ENCODE results near the gene SIGLEC9.
A peak's percentile ranks its signal among the peaks of the same experiment; 100 is the strongest.

The SIGLEC9 gene

GRCh38 chr19:51108805-51109146 is 15.9 kb upstream of the SIGLEC9 start:
- H3K9ac ChIP-seq (ENCODE audit: low read length): no peak overlapping the region
- peaks cover 22% of the 10 kb centered on the region for H3K27me3 ChIP-seq (ENCODE audit: control insufficient read depth, insufficient read depth, low read length)
- no peaks in the 10 kb centered on the region for H3K9me3 ChIP-seq (ENCODE audit: control insufficient read depth, insufficient read depth, low read depth, low read length)
- H3K27ac ChIP-seq (ENCODE audit: low read depth, low read length): no peak overlapping the region
- peak overlapping the region; percentile 94 for H3K4me3 ChIP-seq (ENCODE audit: low read depth, low read length)
- H3K36me3 ChIP-seq (ENCODE audit: control insufficient read depth, insufficient read depth, low read length): peaks cover 6% of the 10 kb centered on the region; the same call in 1 of the 2 replicates
- peaks cover 5% of the 10 kb centered on the region; the same call in 1 of the 2 replicates for H3K4me1 ChIP-seq (ENCODE audit: control insufficient read depth, insufficient read depth, low read length)

GRCh38 chr19:51110666-51110971 is 14.1 kb upstream of the SIGLEC9 start:
- no peak overlapping the region for H3K9ac ChIP-seq (ENCODE audit: low read length)
- H3K27ac ChIP-seq (ENCODE audit: low read depth, low read length): no peak overlapping the region
- no peaks in the 10 kb centered on the region for H3K36me3 ChIP-seq (ENCODE audit: control insufficient read depth, insufficient read depth, low read length)
- no peaks in the 10 kb centered on the region for H3K9me3 ChIP-seq (ENCODE audit: control insufficient read depth, insufficient read depth, low read depth, low read length)
- no peak overlapping the region for H3K4me3 ChIP-seq (ENCODE audit: low read depth, low read length)
- H3K4me1 ChIP-seq (ENCODE audit: control insufficient read depth, insufficient read depth, low read length): peaks cover 5% of the 10 kb centered on the region; the same call in 1 of the 2 replicates
- H3K27me3 ChIP-seq (ENCODE audit: control insufficient read depth, insufficient read depth, low read length): peaks cover 32% of the 10 kb centered on the region

GRCh38 chr19:51111606-51112005 is 13.1 kb upstream of the SIGLEC9 start:
- H3K27ac ChIP-seq (ENCODE audit: low read depth, low read length): no peak overlapping the region
- no peak overlapping the region for H3K4me3 ChIP-seq (ENCODE audit: low read depth, low read length)
- peaks cover 34% of the 10 kb centered on the region for H3K27me3 ChIP-seq (ENCODE audit: control insufficient read depth, insufficient read depth, low read length)
- no peak overlapping the region for H3K9ac ChIP-seq (ENCODE audit: low read length)
- peaks cover 5% of the 10 kb centered on the region; the same call in 1 of the 2 replicates for H3K4me1 ChIP-seq (ENCODE audit: control insufficient read depth, insufficient read depth, low read length)
- no peaks in the 10 kb centered on the region for H3K36me3 ChIP-seq (ENCODE audit: control insufficient read depth, insufficient read depth, low read length)
- no peaks in the 10 kb centered on the region for H3K9me3 ChIP-seq (ENCODE audit: control insufficient read depth, insufficient read depth, low read depth, low read length)

GRCh38 chr19:51114087-51114729 is 10.5 kb upstream of the SIGLEC9 start:
- Histone ChIP-seq H3K27me3 (ENCODE audit: control insufficient read depth, insufficient read depth, low read length) (peaks cover 37% of the 10 kb centered on the region), H3K4me3 (ENCODE audit: low read depth, low read length) (no peak overlapping the region)

GRCh38 chr19:51116736-51117286 is 7.9 kb upstream of the SIGLEC9 start:
- peaks cover 32% of the 10 kb centered on the region for H3K27me3 ChIP-seq (ENCODE audit: control insufficient read depth, insufficient read depth, low read length)
- H3K4me3 ChIP-seq (ENCODE audit: low read depth, low read length): no peak overlapping the region
- no peaks in the 10 kb centered on the region for H3K36me3 ChIP-seq (ENCODE audit: control insufficient read depth, insufficient read depth, low read length)
- no peak overlapping the region for H3K27ac ChIP-seq (ENCODE audit: low read depth, low read length)
- H3K4me1 ChIP-seq (ENCODE audit: control insufficient read depth, insufficient read depth, low read length): no peaks in the 10 kb centered on the region
- no peak overlapping the region for H3K9ac ChIP-seq (ENCODE audit: low read length)
- H3K9me3 ChIP-seq (ENCODE audit: control insufficient read depth, insufficient read depth, low read depth, low read length): no peaks in the 10 kb centered on the region

More at GRCh38 chr19:51114087-51114729, 10.5 kb upstream of the SIGLEC9 start:
- H3K9ac ChIP-seq (ENCODE audit: low read length): no peak overlapping the region
- H3K9me3 ChIP-seq (ENCODE audit: control insufficient read depth, insufficient read depth, low read depth, low read length): no peaks in the 10 kb centered on the region
- no peak overlapping the region for H3K27ac ChIP-seq (ENCODE audit: low read depth, low read length)
- H3K4me1 ChIP-seq (ENCODE audit: control insufficient read depth, insufficient read depth, low read length): no peaks in the 10 kb centered on the region
- no peaks in the 10 kb centered on the region for H3K36me3 ChIP-seq (ENCODE audit: control insufficient read depth, insufficient read depth, low read length)

- H3K9ac ChIP-seq (ENCODE audit: low read length): no peak overlapping the region
- H3K4me3 ChIP-seq (ENCODE audit: low read depth, low read length): no peak overlapping the region
- no peaks in the 10 kb centered on the region for H3K9me3 ChIP-seq (ENCODE audit: control insufficient read depth, insufficient read depth, low read depth, low read length)
- H3K27me3 ChIP-seq (ENCODE audit: control insufficient read depth, insufficient read depth, low read length): peaks cover 12% of the 10 kb centered on the region; the same call in 1 of the 2 replicates
- H3K4me1 ChIP-seq (ENCODE audit: control insufficient read depth, insufficient read depth, low read length): peaks cover 5% of the 10 kb centered on the region; the same call in 1 of the 2 replicates
- no peaks in the 10 kb centered on the region for H3K36me3 ChIP-seq (ENCODE audit: control insufficient read depth, insufficient read depth, low read length)
- no peak overlapping the region for H3K27ac ChIP-seq (ENCODE audit: low read depth, low read length)
Measured at GRCh38 chr19:51119101-51119500, 5.6 kb upstream of the SIGLEC9 start.

GRCh38 chr19:51119611-51120010 is 5.1 kb upstream of the SIGLEC9 start:
- Histone ChIP-seq H3K27me3 (ENCODE audit: control insufficient read depth, insufficient read depth, low read length) (peaks cover 8% of the 10 kb centered on the region; the same call in 1 of the 2 replicates), H3K4me3 (ENCODE audit: low read depth, low read length) (no peak overlapping the region), H3K4me1 (ENCODE audit: control insufficient read depth, insufficient read depth, low read length) (peaks cover 5% of the 10 kb centered on the region; the same call in 1 of the 2 replicates), H3K9me3 (ENCODE audit: control insufficient read depth, insufficient read depth, low read depth, low read length) (no peaks in the 10 kb centered on the region), H3K9ac (ENCODE audit: low read length) (no peak overlapping the region), H3K27ac (ENCODE audit: low read depth, low read length) (no peak overlapping the region), H3K36me3 (ENCODE audit: control insufficient read depth, insufficient read depth, low read length) (no peaks in the 10 kb centered on the region)

GRCh38 chr19:51120160-51120559 is 4.5 kb upstream of the SIGLEC9 start:
- no peaks in the 10 kb centered on the region for H3K36me3 ChIP-seq (ENCODE audit: control insufficient read depth, insufficient read depth, low read length)
- H3K27ac ChIP-seq (ENCODE audit: low read depth, low read length): no peak overlapping the region
- H3K27me3 ChIP-seq (ENCODE audit: control insufficient read depth, insufficient read depth, low read length): peaks cover 8% of the 10 kb centered on the region; the same call in 1 of the 2 replicates
- H3K9ac ChIP-seq (ENCODE audit: low read length): no peak overlapping the region
- H3K4me3 ChIP-seq (ENCODE audit: low read depth, low read length): no peak overlapping the region
- H3K9me3 ChIP-seq (ENCODE audit: control insufficient read depth, insufficient read depth, low read depth, low read length): no peaks in the 10 kb centered on the region
- H3K4me1 ChIP-seq (ENCODE audit: control insufficient read depth, insufficient read depth, low read length): peaks cover 5% of the 10 kb centered on the region; the same call in 1 of the 2 replicates

GRCh38 chr19:51121257-51121656 is 3.4 kb upstream of the SIGLEC9 start:
- Histone ChIP-seq H3K4me1 (ENCODE audit: control insufficient read depth, insufficient read depth, low read length) (peaks cover 5% of the 10 kb centered on the region; the same call in 1 of the 2 replicates), H3K4me3 (ENCODE audit: low read depth, low read length) (no peak overlapping the region), H3K9ac (ENCODE audit: low read length) (no peak overlapping the region), H3K27ac (ENCODE audit: low read depth, low read length) (no peak overlapping the region), H3K27me3 (ENCODE audit: control insufficient read depth, insufficient read depth, low read length) (0 out of 2 replicates have a peak, but pooled peaks cover 3% of the 10 kb centered on the region), H3K9me3 (ENCODE audit: control insufficient read depth, insufficient read depth, low read depth, low read length) (no peaks in the 10 kb centered on the region), H3K36me3 (ENCODE audit: control insufficient read depth, insufficient read depth, low read length) (no peaks in the 10 kb centered on the region)

- Histone ChIP-seq H3K9me3 (ENCODE audit: control insufficient read depth, insufficient read depth, low read depth, low read length) (no peaks in the 10 kb centered on the region), H3K27ac (ENCODE audit: low read depth, low read length) (no peak overlapping the region), H3K36me3 (ENCODE audit: control insufficient read depth, insufficient read depth, low read length) (no peaks in the 10 kb centered on the region), H3K4me1 (ENCODE audit: control insufficient read depth, insufficient read depth, low read length) (peaks cover 5% of the 10 kb centered on the region; the same call in 1 of the 2 replicates), H3K9ac (ENCODE audit: low read length) (no peak overlapping the region), H3K27me3 (ENCODE audit: control insufficient read depth, insufficient read depth, low read length) (no peaks in the 10 kb centered on the region), H3K4me3 (ENCODE audit: low read depth, low read length) (no peak overlapping the region)
Measured at GRCh38 chr19:51122112-51122981, 2.4 kb upstream of the SIGLEC9 start.

GRCh38 chr19:51123381-51123800 is 1.3 kb upstream of the SIGLEC9 start:
- Histone ChIP-seq H3K27ac (ENCODE audit: low read depth, low read length) (no peak overlapping the region), H3K9me3 (ENCODE audit: control insufficient read depth, insufficient read depth, low read depth, low read length) (no peaks in the 10 kb centered on the region), H3K4me3 (ENCODE audit: low read depth, low read length) (no peak overlapping the region), H3K36me3 (ENCODE audit: control insufficient read depth, insufficient read depth, low read length) (no peaks in the 10 kb centered on the region), H3K9ac (ENCODE audit: low read length) (no peak overlapping the region), H3K4me1 (ENCODE audit: control insufficient read depth, insufficient read depth, low read length) (peaks cover 5% of the 10 kb centered on the region; the same call in 1 of the 2 replicates), H3K27me3 (ENCODE audit: control insufficient read depth, insufficient read depth, low read length) (peaks cover 4% of the 10 kb centered on the region; the same call in 1 of the 2 replicates)

Data from HUES6 (cell line).